ENCODE data around the gene RAB36. TPM values are rescaled to one million over a fixed set of nuclear protein-coding genes. Genes with fewer than 3 reads are reported as not detected.

The RAB36 gene
- total and polyA plus RNA-seq, 9 of the 15 experiments (the other 6 are each of a cell fraction or from before 2014, with no cell fraction given) = 0.04 to 0.50 (median 0.08) TPM; not detected in 3

- H3K27me3 ChIP-seq (ENCODE audit: control insufficient read depth in 2 of 2, insufficient read depth in 2 of 2, low read length in 2 of 2) = peaks cover 88 to 100% of the 10 kb centered on the region in 2 experiments
- BruUV-seq (replicated peaks) = no TSS peak
- no peak overlapping the region for H2AFZ ChIP-seq (ENCODE audit: low read depth, low read length)
- DNase-seq (ENCODE audit: extremely low read depth in 1 of 4, low spot score in 3 of 4) (peak in 3 of 4 experiments; percentile 57 to 84 (median 83)), ATAC-seq (peak; percentile 11), FAIRE-seq (no peak)
- POLR2A ChIA-PET = interaction anchor here (0.6 to 86.5 kb wide), 12 partner anchors 10 to 131 kb away, joined by 3 to 3476 read pairs (median 6); partner anchors contain the start of genes BCR and RAB36
- H3K4me3 ChIP-seq = no peak overlapping the region
- H3K79me2 ChIP-seq (ENCODE audit: control insufficient read depth, insufficient read depth, low read length) = no peaks in the 10 kb centered on the region
- peaks cover 85% of the 10 kb centered on the region for H4K20me1 ChIP-seq (replicated peaks; ENCODE audit: control insufficient read depth, insufficient read depth, low read length)
- 3% methylated on average over 8 of the region's 8 CpGs for WGBS (ENCODE audit: insufficient coverage, low coverage, missing lambda C conversion rate)
- H3K9me1 ChIP-seq (ENCODE audit: control insufficient read depth, insufficient read depth, low read length) = peaks cover 4% of the 10 kb centered on the region
- in situ Hi-C loops (cut with MboI) (loop anchor here (25.0 kb wide), 1 partner anchor 431 kb away; the partner anchor contains the start of gene IGLL1), intact Hi-C loops (cut with micrococcal nuclease) (no loop called here)
- H3K9me3 ChIP-seq (replicated peaks; ENCODE audit: control insufficient read depth, insufficient read depth, low read depth, low read length) = no peaks in the 10 kb centered on the region
- CTCF ChIA-PET (ENCODE audit: low intra/inter-chr PET ratio) = interaction anchor here (0.8 to 3.1 kb wide), 4 partner anchors 22 to 197 kb away, joined by 3 to 16 read pairs (median 4); no protein-coding TSS in a partner anchor
- no peak overlapping the region for H3K4me2 ChIP-seq (ENCODE audit: insufficient read depth, low read length)
- peaks cover 4 to 45% of the 10 kb centered on the region in 2 experiments; a peak in 4 of 5 replicates for H3K4me1 ChIP-seq (replicated peaks in 1 of 2; ENCODE audit: control insufficient read depth in 2 of 2, insufficient read depth in 2 of 2, low read length in 2 of 2)
- no peak overlapping the region for H3K27ac ChIP-seq (ENCODE audit: extremely low read depth, low read depth, low read length)
- 0 out of 4 replicates have a peak overlapping the region, but pooled peaks of 1 of the 2 experiments have one; percentile 1 for H3K9ac ChIP-seq (ENCODE audit: insufficient read depth in 1 of 2, low read depth in 2 of 2, low read length in 2 of 2)
- no peaks in the 10 kb centered on the region for H3K36me3 ChIP-seq (ENCODE audit: control insufficient read depth, insufficient read depth, low read length)
- TF ChIP-seq, protein P1, sequence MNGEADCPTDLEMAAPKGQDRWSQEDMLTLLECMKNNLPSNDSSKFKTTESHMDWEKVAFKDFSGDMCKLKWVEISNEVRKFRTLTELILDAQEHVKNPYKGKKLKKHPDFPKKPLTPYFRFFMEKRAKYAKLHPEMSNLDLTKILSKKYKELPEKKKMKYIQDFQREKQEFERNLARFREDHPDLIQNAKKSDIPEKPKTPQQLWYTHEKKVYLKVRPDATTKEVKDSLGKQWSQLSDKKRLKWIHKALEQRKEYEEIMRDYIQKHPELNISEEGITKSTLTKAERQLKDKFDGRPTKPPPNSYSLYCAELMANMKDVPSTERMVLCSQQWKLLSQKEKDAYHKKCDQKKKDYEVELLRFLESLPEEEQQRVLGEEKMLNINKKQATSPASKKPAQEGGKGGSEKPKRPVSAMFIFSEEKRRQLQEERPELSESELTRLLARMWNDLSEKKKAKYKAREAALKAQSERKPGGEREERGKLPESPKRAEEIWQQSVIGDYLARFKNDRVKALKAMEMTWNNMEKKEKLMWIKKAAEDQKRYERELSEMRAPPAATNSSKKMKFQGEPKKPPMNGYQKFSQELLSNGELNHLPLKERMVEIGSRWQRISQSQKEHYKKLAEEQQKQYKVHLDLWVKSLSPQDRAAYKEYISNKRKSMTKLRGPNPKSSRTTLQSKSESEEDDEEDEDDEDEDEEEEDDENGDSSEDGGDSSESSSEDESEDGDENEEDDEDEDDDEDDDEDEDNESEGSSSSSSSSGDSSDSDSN (IDR thresholded peaks at IDR 0.05; ENCODE audit: borderline replicate concordance in 1 of 2, low read depth in 2 of 2, low read length in 2 of 2) = peak in 1 of 2 experiments; percentile 43; a peak in 1 of 4 replicates
- TF ChIP-seq SMC3 (conservative IDR thresholded peaks at IDR 0.05; ENCODE audit: insufficient read depth, low read depth, low read length) = peak; percentile 56
- TF ChIP-seq RAD21 (CRISPR knock-in tag; conservative IDR thresholded peaks at IDR 0.05 in 1 of 2, IDR thresholded peaks at IDR 0.05 in 1 of 2) = peak in 1 of 2 experiments; percentile 69; a peak in 2 of 4 replicates
- TF ChIP-seq CC2D1A (IDR thresholded peaks at IDR 0.05) = no peak
- TF ChIP-seq, protein P2, sequence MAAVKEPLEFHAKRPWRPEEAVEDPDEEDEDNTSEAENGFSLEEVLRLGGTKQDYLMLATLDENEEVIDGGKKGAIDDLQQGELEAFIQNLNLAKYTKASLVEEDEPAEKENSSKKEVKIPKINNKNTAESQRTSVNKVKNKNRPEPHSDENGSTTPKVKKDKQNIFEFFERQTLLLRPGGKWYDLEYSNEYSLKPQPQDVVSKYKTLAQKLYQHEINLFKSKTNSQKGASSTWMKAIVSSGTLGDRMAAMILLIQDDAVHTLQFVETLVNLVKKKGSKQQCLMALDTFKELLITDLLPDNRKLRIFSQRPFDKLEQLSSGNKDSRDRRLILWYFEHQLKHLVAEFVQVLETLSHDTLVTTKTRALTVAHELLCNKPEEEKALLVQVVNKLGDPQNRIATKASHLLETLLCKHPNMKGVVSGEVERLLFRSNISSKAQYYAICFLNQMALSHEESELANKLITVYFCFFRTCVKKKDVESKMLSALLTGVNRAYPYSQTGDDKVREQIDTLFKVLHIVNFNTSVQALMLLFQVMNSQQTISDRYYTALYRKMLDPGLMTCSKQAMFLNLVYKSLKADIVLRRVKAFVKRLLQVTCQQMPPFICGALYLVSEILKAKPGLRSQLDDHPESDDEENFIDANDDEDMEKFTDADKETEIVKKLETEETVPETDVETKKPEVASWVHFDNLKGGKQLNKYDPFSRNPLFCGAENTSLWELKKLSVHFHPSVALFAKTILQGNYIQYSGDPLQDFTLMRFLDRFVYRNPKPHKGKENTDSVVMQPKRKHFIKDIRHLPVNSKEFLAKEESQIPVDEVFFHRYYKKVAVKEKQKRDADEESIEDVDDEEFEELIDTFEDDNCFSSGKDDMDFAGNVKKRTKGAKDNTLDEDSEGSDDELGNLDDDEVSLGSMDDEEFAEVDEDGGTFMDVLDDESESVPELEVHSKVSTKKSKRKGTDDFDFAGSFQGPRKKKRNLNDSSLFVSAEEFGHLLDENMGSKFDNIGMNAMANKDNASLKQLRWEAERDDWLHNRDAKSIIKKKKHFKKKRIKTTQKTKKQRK (IDR thresholded peaks at IDR 0.05; ENCODE audit: borderline replicate concordance, low read depth, low read length) = peak; percentile 17; the same call in 1 of the 2 replicates
- no peak for TF ChIP-seq THRB (CRISPR knock-in tag; conservative IDR thresholded peaks at IDR 0.05)
- no peak for TF ChIP-seq GTF2F1 (IDR thresholded peaks at IDR 0.05; ENCODE audit: low read depth, low read length)
- TF ChIP-seq HCFC1 (IDR thresholded peaks at IDR 0.05; ENCODE audit: low read depth, low read length) = peak; percentile 35; the same call in 1 of the 2 replicates
- TF ChIP-seq ZNF79 (CRISPR knock-in tag; IDR thresholded peaks at IDR 0.05; ENCODE audit: low read depth) = no peak
- TF ChIP-seq JUND (IDR thresholded peaks at IDR 0.05; ENCODE audit: borderline replicate concordance, low read depth, low read length) = peak; percentile 26; the same call in 1 of the 2 replicates
- no peak for TF ChIP-seq JUND (tag; IDR thresholded peaks at IDR 0.05; ENCODE audit: borderline replicate concordance, low read depth, low read length)
These were observed 11.0 kb downstream of the RAB36 start for GRCh38 chr22:23156286-23156685.

Measured in K562 (cell line).